ENCODE results near the gene HENMT1.

HENMT1 gene

DNA sequence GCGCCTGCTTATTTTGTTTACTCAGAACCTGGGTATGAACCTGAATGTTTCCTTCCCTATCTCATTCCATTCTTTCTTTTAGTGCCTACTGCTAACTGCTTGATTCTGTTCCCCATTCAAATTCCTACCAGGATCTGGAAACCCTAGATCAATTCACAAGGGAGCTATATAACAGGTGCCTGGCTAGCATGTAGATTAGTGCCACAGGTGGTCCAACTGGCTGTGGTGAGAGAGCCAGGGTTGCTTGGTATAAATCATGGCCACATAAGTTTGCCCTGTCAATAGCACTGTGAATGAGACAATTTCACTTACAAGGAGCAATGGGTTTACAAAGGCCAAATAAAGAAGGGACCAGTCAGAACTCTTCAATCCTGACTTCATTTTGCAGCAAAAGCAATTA, 24.6 kb upstream of the HENMT1 start:
- TF ChIP-seq, protein P1, sequence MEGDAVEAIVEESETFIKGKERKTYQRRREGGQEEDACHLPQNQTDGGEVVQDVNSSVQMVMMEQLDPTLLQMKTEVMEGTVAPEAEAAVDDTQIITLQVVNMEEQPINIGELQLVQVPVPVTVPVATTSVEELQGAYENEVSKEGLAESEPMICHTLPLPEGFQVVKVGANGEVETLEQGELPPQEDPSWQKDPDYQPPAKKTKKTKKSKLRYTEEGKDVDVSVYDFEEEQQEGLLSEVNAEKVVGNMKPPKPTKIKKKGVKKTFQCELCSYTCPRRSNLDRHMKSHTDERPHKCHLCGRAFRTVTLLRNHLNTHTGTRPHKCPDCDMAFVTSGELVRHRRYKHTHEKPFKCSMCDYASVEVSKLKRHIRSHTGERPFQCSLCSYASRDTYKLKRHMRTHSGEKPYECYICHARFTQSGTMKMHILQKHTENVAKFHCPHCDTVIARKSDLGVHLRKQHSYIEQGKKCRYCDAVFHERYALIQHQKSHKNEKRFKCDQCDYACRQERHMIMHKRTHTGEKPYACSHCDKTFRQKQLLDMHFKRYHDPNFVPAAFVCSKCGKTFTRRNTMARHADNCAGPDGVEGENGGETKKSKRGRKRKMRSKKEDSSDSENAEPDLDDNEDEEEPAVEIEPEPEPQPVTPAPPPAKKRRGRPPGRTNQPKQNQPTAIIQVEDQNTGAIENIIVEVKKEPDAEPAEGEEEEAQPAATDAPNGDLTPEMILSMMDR (IDR thresholded peaks at IDR 0.05) = no peak

DNA sequence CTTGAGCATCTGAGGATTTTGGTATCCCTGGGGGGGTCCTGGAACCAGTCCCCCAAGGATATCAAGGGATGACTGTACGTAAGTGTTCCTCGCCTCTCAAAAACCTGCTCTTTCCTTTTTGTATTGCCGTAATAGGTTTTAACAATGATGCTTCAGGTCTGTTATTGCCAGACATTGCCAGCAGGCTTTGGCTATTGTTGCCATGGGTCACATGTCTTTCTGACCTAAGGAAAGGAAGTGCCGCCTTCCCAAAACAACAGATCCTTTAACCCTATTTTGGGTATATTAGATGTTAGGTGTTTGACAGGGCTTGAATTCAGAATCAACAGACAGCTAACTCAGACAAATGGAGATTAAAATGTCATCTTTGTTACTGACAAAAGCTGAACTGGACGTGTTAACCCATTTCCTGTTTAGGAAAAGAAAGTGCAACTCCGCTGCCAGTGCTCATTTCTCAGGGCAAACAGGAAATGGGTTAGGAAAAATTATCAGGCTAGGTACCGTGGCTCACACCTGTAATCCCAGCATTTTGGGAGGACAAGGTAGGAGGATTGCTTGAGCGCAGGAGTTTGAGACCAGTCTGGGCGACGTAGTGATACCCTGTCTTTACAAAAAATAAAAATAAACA, 18.8 kb upstream of the HENMT1 start:
- TF ChIP-seq, protein P1 (IDR thresholded peaks at IDR 0.05) = no peak

DNA sequence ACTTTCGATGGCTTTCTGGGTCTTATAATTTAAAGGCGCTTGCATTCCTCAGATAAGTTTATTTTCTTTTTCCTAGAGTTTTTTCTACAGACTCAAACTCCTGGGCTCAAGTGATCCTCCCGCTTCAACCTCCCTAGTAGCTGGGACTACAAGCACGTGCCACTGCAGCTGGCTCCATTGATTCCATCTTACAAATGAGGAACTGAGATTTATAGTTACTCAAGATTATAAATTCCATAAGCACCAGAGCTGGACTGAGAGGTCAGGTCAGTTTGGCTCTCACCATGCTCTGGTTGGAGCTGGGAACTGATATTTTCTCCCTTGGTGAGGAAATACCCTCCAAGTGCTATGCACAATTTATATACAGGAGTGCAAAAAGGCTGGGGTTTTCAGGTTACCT, 17.8 kb upstream of the HENMT1 start:
- TF ChIP-seq, protein P1 (IDR thresholded peaks at IDR 0.05) = no peak

DNA sequence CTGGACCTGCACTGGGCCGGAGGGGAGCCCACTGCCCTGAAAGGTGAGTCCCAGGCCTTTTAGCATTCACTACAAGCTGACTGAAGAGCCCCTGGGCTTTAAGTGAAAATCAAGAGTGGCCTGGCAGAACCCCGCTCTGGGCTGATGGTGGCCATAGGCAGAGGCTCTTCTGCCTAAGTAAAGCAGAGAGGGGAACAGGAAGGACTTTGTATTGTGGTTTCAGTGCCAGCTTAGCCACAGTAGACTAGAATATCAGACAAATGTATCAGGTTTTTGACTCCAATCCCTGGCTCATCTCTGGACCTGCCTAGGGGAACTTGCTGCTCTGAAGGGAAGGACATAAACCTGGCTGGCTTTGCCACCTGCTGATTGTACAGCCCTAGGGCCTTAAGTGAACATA, 10.2 kb upstream of the HENMT1 start:
- TF ChIP-seq, protein P1 (IDR thresholded peaks at IDR 0.05) = no peak

DNA sequence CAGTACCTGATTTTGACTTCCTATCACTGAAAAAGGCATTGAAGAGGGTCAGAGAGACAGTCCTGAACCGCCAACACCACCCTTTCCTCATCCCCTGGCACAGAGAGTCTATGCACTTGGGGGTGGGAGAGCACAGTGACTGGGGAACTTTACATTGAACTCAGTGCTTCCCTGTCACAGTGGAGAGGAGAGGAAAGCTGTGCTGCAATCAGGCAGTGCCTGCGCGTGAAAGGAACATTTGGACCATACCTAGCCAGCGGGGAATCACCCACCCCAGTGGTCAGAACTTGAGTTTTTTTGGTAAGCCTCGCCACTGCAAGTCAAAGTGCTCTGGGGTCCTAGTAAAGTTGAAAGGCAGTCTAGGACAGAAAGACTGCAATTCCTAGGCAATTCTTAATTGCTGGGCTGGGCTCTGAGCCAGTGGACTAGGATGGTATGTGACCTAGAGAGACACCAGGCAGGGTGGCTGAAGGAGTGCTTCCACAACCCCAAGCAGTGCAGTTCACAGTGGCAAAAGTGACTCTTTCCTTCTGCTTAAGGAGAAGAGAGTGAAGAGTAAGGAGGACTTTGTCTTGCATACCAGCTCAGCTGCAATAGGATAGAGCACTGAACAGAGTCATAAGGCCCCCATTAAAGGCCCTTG, 9.4 kb upstream of the HENMT1 start:
- TF ChIP-seq, protein P1 (IDR thresholded peaks at IDR 0.05) = no peak

DNA sequence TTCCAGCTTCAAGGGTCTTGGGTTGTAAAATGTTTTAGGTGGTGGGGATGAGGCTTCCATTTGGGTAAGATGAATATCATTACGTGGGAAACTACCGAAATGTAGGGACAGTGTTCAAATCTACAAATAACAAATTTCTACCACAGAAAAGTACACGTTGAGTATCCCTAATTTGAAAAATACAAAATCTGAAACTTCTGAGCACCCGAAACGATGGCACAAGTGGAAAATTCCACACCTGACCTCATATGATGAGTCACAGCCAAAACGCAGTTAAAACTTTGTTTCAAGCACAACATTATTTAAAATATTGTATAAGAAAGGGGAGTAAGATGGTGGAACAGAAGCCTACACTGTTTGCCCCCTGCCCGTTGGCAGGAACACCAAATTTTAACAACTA, 8.8 kb upstream of the HENMT1 start:
- TF ChIP-seq, protein P1 (IDR thresholded peaks at IDR 0.05) = no peak

DNA sequence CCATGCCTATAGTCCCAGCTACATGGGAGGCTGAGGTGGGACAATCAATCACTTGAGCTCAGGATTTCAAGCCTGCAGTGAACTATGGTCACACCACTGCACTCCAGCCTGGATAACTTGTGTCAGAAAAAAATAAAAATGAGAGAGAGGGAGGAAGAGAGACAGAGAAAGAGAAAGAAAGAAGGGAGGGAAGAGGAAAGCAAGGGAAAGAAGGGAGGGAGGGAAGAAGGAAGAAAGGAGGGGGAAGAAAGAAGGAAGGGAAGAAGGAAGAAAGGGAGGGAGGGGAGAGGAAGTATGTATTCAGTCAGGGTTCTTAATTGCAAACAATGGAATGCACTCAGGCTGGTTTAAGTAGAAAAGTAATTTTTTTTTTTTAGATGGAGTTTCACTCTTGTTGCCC, 7.9 kb upstream of the HENMT1 start:
- TF ChIP-seq, protein P1 (IDR thresholded peaks at IDR 0.05) = no peak

Measured in LNCAP (cell line).